IMR-90 (cell line): ENCODE measurements around the gene RGS9. TPM values are rescaled to one million over a fixed set of nuclear protein-coding genes. Genes with fewer than 3 reads are reported as not detected.

ENCODE experiments used
- ATAC-seq: fragments of 200-7000 bp; cut with Tn5 transposase; 2 replicates; pipeline ENCODE4 v1.9.1; 2020; ENCODE audit warnings: low read depth, mild to moderate bottlenecking, moderate library complexity
- BruUV-seq: library from RNA; stranded (reverse); fragments of 400-500 nt; replicated peaks from 2 replicates; lab custom pipeline; 2021; lab: Mats Ljungman, UMichigan
- CTCF ChIA-PET: fragments of 300-600 bp; formaldehyde crosslinking; extraction: SDS; loops from one replicate; lab custom pipeline; 2021; ENCODE audit warnings: antibody characterized with exemption; lab: Yijun Ruan, JAX
- POLR2A ChIA-PET: fragments of 300-600 bp; sonication (Branson Sonifier 250); formaldehyde crosslinking; loops from one replicate; lab custom pipeline; 2022; ENCODE audit warnings: antibody characterized with exemption; ENCODE audit not compliant: unreplicated experiment; lab: Charles Lee
- DNase-seq: peaks from one replicate; pipeline ENCODE4 v3.0.0; 2013
- H2AFZ ChIP-seq: replicated peaks from 2 replicates; pipeline ENCODE3; 2013; ENCODE audit warnings: low read length, mild to moderate bottlenecking; ENCODE audit not compliant: poor library complexity
- H2AK5ac ChIP-seq: 2 replicates; pipeline ENCODE4 v1.6.1; 2013; ENCODE audit warnings: low read depth, low read length, inconsistent platforms
- H2AK9ac ChIP-seq: replicated peaks from 2 replicates; pipeline ENCODE3; 2013; ENCODE audit warnings: mild to moderate bottlenecking, low read depth, low read length, moderate library complexity; ENCODE audit not compliant: poor library complexity
- H2BK120ac ChIP-seq: 2 replicates; pipeline ENCODE4 v1.6.1; 2013; ENCODE audit warnings: low read depth, low read length, inconsistent platforms
- H2BK15ac ChIP-seq: 3 replicates; pipeline ENCODE4 v1.6.1; 2013; ENCODE audit warnings: low read depth, low read length, inconsistent platforms
- H2BK20ac ChIP-seq: 2 replicates; pipeline ENCODE4 v1.6.1; 2013; ENCODE audit warnings: low read depth, mild to moderate bottlenecking, inconsistent platforms, low read length, moderate library complexity
- H2BK5ac ChIP-seq: 2 replicates; pipeline ENCODE4 v1.6.1; 2013; ENCODE audit warnings: mild to moderate bottlenecking, low read depth, low read length, inconsistent platforms; ENCODE audit not compliant: poor library complexity, severe bottlenecking
- H3K14ac ChIP-seq: replicated peaks from 2 replicates; pipeline ENCODE4 v1.6.1; 2013; ENCODE audit warnings: low read depth, low read length, inconsistent platforms
- H3K18ac ChIP-seq: 2 replicates; pipeline ENCODE4 v1.6.1; 2013; ENCODE audit warnings: low read depth, low read length, control low read depth
- H3K23ac ChIP-seq: 2 replicates; pipeline ENCODE4 v1.6.1; 2013; ENCODE audit warnings: low read depth, low read length, inconsistent platforms
- H3K27ac ChIP-seq: 2 replicates; pipeline ENCODE4 v1.5.1; 2013; ENCODE audit warnings: mild to moderate bottlenecking, control low read depth, low read length; ENCODE audit not compliant: insufficient read depth
- H3K27me3 ChIP-seq: 2 replicates; pipeline ENCODE4 v1.6.1; 2013; ENCODE audit warnings: low read length; ENCODE audit not compliant: control insufficient read depth, insufficient read depth
- H3K36me3 ChIP-seq: 2 replicates; pipeline ENCODE4 v1.6.1; 2013; ENCODE audit warnings: low read length, mixed read lengths; ENCODE audit not compliant: control insufficient read depth, insufficient read depth
- H3K4ac ChIP-seq: 2 replicates; pipeline ENCODE4 v1.6.1; 2013; ENCODE audit warnings: low read depth, low read length, inconsistent platforms
- H3K4me1 ChIP-seq: 2 replicates; pipeline ENCODE4 v1.6.1; 2013; ENCODE audit warnings: low read length, mixed read lengths; ENCODE audit not compliant: control insufficient read depth, insufficient read depth
- H3K4me2 ChIP-seq: 2 replicates; pipeline ENCODE4 v1.6.1; 2013; ENCODE audit warnings: low read depth, mild to moderate bottlenecking, control low read depth, low read length, moderate library complexity
- H3K4me3 ChIP-seq: 2 replicates; pipeline ENCODE4 v1.5.1; 2013; ENCODE audit warnings: low read depth, mild to moderate bottlenecking, control low read depth, low read length, moderate library complexity; ENCODE audit not compliant: insufficient read depth
- H3K56ac ChIP-seq: 2 replicates; pipeline ENCODE4 v1.6.1; 2013; ENCODE audit warnings: low read length, inconsistent platforms; ENCODE audit not compliant: insufficient read depth; ENCODE audit errors: extremely low read depth
- H3K79me1 ChIP-seq, 2 experiments: 2 replicates each; pipeline ENCODE4 v1.6.1; 2013; ENCODE audit warnings: low read length in 2 of 2, inconsistent platforms in 1 of 2, low read depth in 1 of 2
- H3K9ac ChIP-seq: 2 replicates; pipeline ENCODE4 v1.6.1; 2013; ENCODE audit warnings: low read depth, low read length, control low read depth
- H3K9me1 ChIP-seq: 2 replicates; pipeline ENCODE4 v1.6.1; 2013; ENCODE audit warnings: low read length, inconsistent platforms; ENCODE audit not compliant: insufficient read depth
- H3K9me3 ChIP-seq: 2 replicates; pipeline ENCODE4 v1.6.1; 2013; ENCODE audit warnings: low read length; ENCODE audit not compliant: control insufficient read depth, insufficient read depth
- H4K20me1 ChIP-seq: 2 replicates; pipeline ENCODE4 v1.6.1; 2013; ENCODE audit warnings: low read length, inconsistent platforms; ENCODE audit not compliant: insufficient read depth
- H4K5ac ChIP-seq: 2 replicates; pipeline ENCODE4 v1.6.1; 2013; ENCODE audit warnings: mild to moderate bottlenecking, low read depth, low read length, control low read depth
- H4K8ac ChIP-seq, 2 experiments: 2 replicates each; pipeline ENCODE4 v1.6.1; 2013; ENCODE audit warnings: low read depth in 2 of 2, low read length in 2 of 2, control low read depth in 1 of 2, inconsistent platforms in 1 of 2
- H4K91ac ChIP-seq: 2 replicates; pipeline ENCODE4 v1.6.1; 2013; ENCODE audit warnings: low read depth, low read length, inconsistent platforms; ENCODE audit not compliant: insufficient read depth
- BHLHE40 ChIP-seq: fragments of 150-350 bp; IDR thresholded peaks from 2 replicates; pipeline ENCODE4 v1.6.1; 2016; ENCODE audit warnings: mild to moderate bottlenecking, low read depth, low read length
- CEBPB ChIP-seq: IDR thresholded peaks from 2 replicates; pipeline ENCODE4 v1.6.1; 2012; ENCODE audit warnings: low read depth, low read length, improper control_type of control experiment
- FOS ChIP-seq: fragments of 150-350 bp; IDR thresholded peaks from 2 replicates; pipeline ENCODE4 v1.6.1; 2016; ENCODE audit warnings: low read depth, low read length
- NFE2L2 ChIP-seq: fragments of 150-350 bp; IDR thresholded peaks from 2 replicates; pipeline ENCODE4 v1.6.1; 2016; ENCODE audit warnings: low read depth, mild to moderate bottlenecking, low read length
- RAD21 ChIP-seq: IDR thresholded peaks from 2 replicates; pipeline ENCODE4 v1.6.1; 2012; ENCODE audit warnings: low read length, improper control_type of control experiment
- RFX5 ChIP-seq: IDR thresholded peaks from 2 replicates; pipeline ENCODE4 v1.8.0; 2012; ENCODE audit warnings: low read depth, mild to moderate bottlenecking, low read length, moderate library complexity
- WGBS, 2 experiments: methylation state at CpG; one replicate each; pipeline versions ENCODE4 v1.1.5 to v1.1.7; 2013; ENCODE audit warnings: missing lambda C conversion rate in 2 of 2; ENCODE audit not compliant: insufficient read length in 1 of 2; ENCODE audit errors: extremely low coverage in 2 of 2; 5-methylcytosine and 5-hydroxymethylcytosine counted together
- dilution Hi-C: fragments of 300-500 bp; cut with HindIII; formaldehyde crosslinking; loops from one replicate; pipeline ENCODE4 v1.14.3; 2018; ENCODE audit warnings: low sequenced_read_pairs; ENCODE audit not compliant: unreplicated experiment
- in situ Hi-C: fragments of 300-500 bp; cut with MboI; formaldehyde crosslinking; loops from 3 replicates; pipeline ENCODE4 v1.14.3; 2019; ENCODE audit warnings: low sequenced_read_pairs, inconsistent platforms, mixed read lengths
- intact Hi-C: fragments of 100-400 bp; cut with micrococcal nuclease; formaldehyde crosslinking; loops from 2 replicates; pipeline ENCODE4 v1.10.0; 2022
- polyA plus RNA-seq, 3 experiments: library from polyadenylated mRNA; depleted of rRNA; stranded (reverse); fragments of >200 nt; gene quantifications; 2 replicates each; pipeline ENCODE4 v1.2.3, GENCODE V29; 2012; ENCODE audit warnings: low replicate concordance in 1 of 3
- total RNA-seq: library from RNA; depleted of rRNA; stranded (reverse); fragments of >200 nt; gene quantifications from 2 replicates; pipeline ENCODE4 v1.2.3, GENCODE V29; 2012

Gene RGS9
- total and polyA plus RNA-seq, 2 of the 4 experiments (the other 2 are of a cell fraction), result 0.90 to 1.1 TPM

GRCh38 chr17:65268832-65269231 is 131.7 kb downstream of the RGS9 start:
- POLR2A ChIA-PET, result no interaction called here

More at GRCh38 chr17:65268832-65269231, 131.7 kb downstream of the RGS9 start:
- Histone ChIP-seq H3K14ac (no peak overlapping the region), H3K27me3 (peaks cover 3% of the 10 kb centered on the region), H3K36me3 (no peaks in the 10 kb centered on the region), H2AK9ac (no peak overlapping the region), H2BK15ac (no peak overlapping the region), H4K20me1 (no peaks in the 10 kb centered on the region), H2BK20ac (no peak overlapping the region), H3K56ac (no peak overlapping the region), H3K4me1 (peaks cover 1% of the 10 kb centered on the region; the same call in 1 of the 2 replicates), H2AFZ (no peak overlapping the region), H3K9me3 (peaks cover 2% of the 10 kb centered on the region; the same call in 1 of the 2 replicates), H3K9ac (no peak overlapping the region), H3K23ac (no peak overlapping the region), H3K18ac (no peak overlapping the region), H3K27ac (no peak overlapping the region), H3K79me1 (no peaks in the 10 kb centered on the region), H3K4me3 (no peak overlapping the region), H2BK120ac (no peak overlapping the region), H2BK5ac (peak overlapping the region; percentile 21), H3K9me1 (no peaks in the 10 kb centered on the region), H4K8ac (no peak overlapping the region), H3K4ac (no peak overlapping the region), H4K5ac (no peak overlapping the region), H4K91ac (no peak overlapping the region), H2AK5ac (no peak overlapping the region), H3K4me2 (no peak overlapping the region)
- intact Hi-C loops (no loop called here), in situ Hi-C loops (no loop called here), dilution Hi-C loops (no loop called here)
- no CpG with 5 or more reads among the region's 2 CpGs for WGBS, 2 experiments
- BruUV-seq, result no TSS peak
- DNase-seq (peak; percentile 61), ATAC-seq (peak; percentile 70)
- CTCF ChIA-PET, result no interaction called here
- TF ChIP-seq RAD21 (no peak), NFE2L2 (no peak), CEBPB (no peak), BHLHE40 (no peak), FOS (no peak), RFX5 (no peak)
